ENCODE measurements around the gene GTSE1. TPM values are rescaled to one million over a fixed set of nuclear protein-coding genes. Genes with fewer than 3 reads are reported as not detected.
A peak's percentile ranks its signal among the peaks of the same experiment; 100 is the strongest.

Gene GTSE1
- total and polyA plus RNA-seq, 2 of the 13 experiments (the other 11 are each of a cell fraction or from before 2014, with no cell fraction given), result 10.7 to 13.5 TPM

GRCh38 chr22:46297151-46297812 is 612 bp downstream of the GTSE1 start (continued):
- TF ChIP-seq HNF1A (IDR thresholded peaks at IDR 0.05; ENCODE audit: low read depth) (no peak), HNF1A (CRISPR knock-in tag; IDR thresholded peaks at IDR 0.05; ENCODE audit: borderline replicate concordance) (0 out of 2 replicates have a peak, but pooled peaks have one; percentile 4), TBX3 (IDR thresholded peaks at IDR 0.05; ENCODE audit: borderline replicate concordance) (no peak)

- BruUV-seq (replicated peaks), result no TSS peak
- CTCF ChIA-PET (ENCODE audit: low intra/inter-chr PET ratio, low total read pairs), result no interaction called here
- H3K9ac ChIP-seq (ENCODE audit: insufficient read depth, low read depth, low read length), result no peak overlapping the region
- peaks cover 46% of the 10 kb centered on the region for H3K4me1 ChIP-seq (ENCODE audit: insufficient read depth, low read length)
- peaks cover 37% of the 10 kb centered on the region for H3K79me2 ChIP-seq (ENCODE audit: insufficient read depth, low read length)
- no peak overlapping the region for H3K27ac ChIP-seq (ENCODE audit: extremely low read length, insufficient read depth, low read length)
- H3K4me2 ChIP-seq (ENCODE audit: low read depth, low read length), result no peak overlapping the region
- H3K9me3 ChIP-seq (ENCODE audit: low read length), result no peaks in the 10 kb centered on the region
- POLR2A ChIA-PET, result no interaction called here
- in situ Hi-C loops (cut with HindIII; ENCODE audit: extremely low pct_ligation_motif_present, low pct_unique_long_range_greater_than_20kb), result no loop called here
- peaks cover 2 to 30% of the 10 kb centered on the region in 2 experiments for H3K36me3 ChIP-seq (replicated peaks in 1 of 2; ENCODE audit: control insufficient read depth in 1 of 2, insufficient read depth in 2 of 2, low read length in 2 of 2)
- ATAC-seq (no peak), DNase-seq (ENCODE audit: low spot score) (no peak), FAIRE-seq (no peak)
- H4K20me1 ChIP-seq (ENCODE audit: insufficient read depth, low read length), result no peaks in the 10 kb centered on the region
- WGBS (ENCODE audit: low lambda C conversion rate), result 98% methylated on average over 13 of the region's 13 CpGs
- no peaks in the 10 kb centered on the region; a peak in 1 of 5 replicates for H3K27me3 ChIP-seq (ENCODE audit: control insufficient read depth in 1 of 2, insufficient read depth in 2 of 2, low read length in 2 of 2)
- no peak overlapping the region for H2AFZ ChIP-seq (ENCODE audit: low read length)
- TF ChIP-seq SRY (CRISPR knock-in tag; IDR thresholded peaks at IDR 0.05), result no peak
- no peak for TF ChIP-seq IRX3 (CRISPR knock-in tag; IDR thresholded peaks at IDR 0.05; ENCODE audit: borderline replicate concordance, low read depth)
- TF ChIP-seq ZNF564 (CRISPR knock-in tag; IDR thresholded peaks at IDR 0.05), result no peak
- TF ChIP-seq ZFP1 (CRISPR knock-in tag; IDR thresholded peaks at IDR 0.05), result no peak
- TF ChIP-seq MAX (IDR thresholded peaks at IDR 0.05), result no peak
- no peak for TF ChIP-seq ZNF784 (CRISPR knock-in tag; IDR thresholded peaks at IDR 0.05; ENCODE audit: borderline replicate concordance)
- no peak overlapping the region for H3K4me3 ChIP-seq (replicated peaks in 1 of 3; ENCODE audit: insufficient read depth in 1 of 3, low read depth in 2 of 3, low read length in 3 of 3)
- intact Hi-C loops (cut with micrococcal nuclease; ENCODE audit: unreplicated experiment), result no loop called here
Observed at GRCh38 chr22:46299101-46299500, 2.4 kb downstream of the GTSE1 start.

All from HepG2 (cell line).